TTC549 (cell line): ENCODE measurements around the gene THAP8.

ENCODE experiments used
- FAIRE-seq: peaks from 2 replicates; lab custom pipeline; 2012; peaks lifted over from hg19 to GRCh38; lab: Jason Lieb, UNC

The THAP8 gene

GRCh38 chr19:35993923-35994598 lies 60.0 kb downstream of the THAP8 start:
- no peak for FAIRE-seq

- FAIRE-seq, result no peak
Observed at GRCh38 chr19:35992907-35993765, 60.9 kb downstream of the THAP8 start.

- FAIRE-seq, result no peak
Observed at GRCh38 chr19:35991731-35992450, 62.2 kb downstream of the THAP8 start.

- FAIRE-seq, result no peak
Observed at GRCh38 chr19:35990771-35991730, 63.0 kb downstream of the THAP8 start.

- FAIRE-seq, result no peak
Observed at GRCh38 chr19:35990156-35990555, 63.9 kb downstream of the THAP8 start.

- no peak for FAIRE-seq
Observed at GRCh38 chr19:35988824-35989223, 65.3 kb downstream of the THAP8 start.

- no peak for FAIRE-seq
Observed at GRCh38 chr19:35987571-35987896, 66.6 kb downstream of the THAP8 start.

GRCh38 chr19:35986664-35987570 lies 67.2 kb downstream of the THAP8 start:
- FAIRE-seq, result no peak

GRCh38 chr19:35986111-35986510 lies 68.0 kb downstream of the THAP8 start:
- no peak for FAIRE-seq
